A549 (cell line): ENCODE results near the gene CCDC47.

Source experiments
- CTCF ChIP-seq: fragments of >200 bp; sonication (Bioruptor Twin); formaldehyde crosslinking; IDR thresholded peaks from 3 replicates; pipeline ENCODE4 v1.5.1; 2016
- POLR2A ChIP-seq: IDR thresholded peaks from 2 replicates; pipeline ENCODE4 v1.6.1; 2012; ENCODE audit warnings: mild to moderate bottlenecking, low read length
- TF ChIP-seq, protein P1 (sequence below): IDR thresholded peaks from 2 replicates; pipeline ENCODE4 v1.6.1; 2012
- TF ChIP-seq, protein P2 (sequence below): fragments of 450-650 bp; IDR thresholded peaks from 2 replicates; pipeline ENCODE4 v1.6.1; 2014; ENCODE audit warnings: antibody characterized with exemption

GRCh38 chr17:63701868-63702720 lies 71.3 kb downstream of the CCDC47 start:
- TF ChIP-seq POLR2A, result no peak
- no peak for TF ChIP-seq CTCF
- TF ChIP-seq, protein P1, sequence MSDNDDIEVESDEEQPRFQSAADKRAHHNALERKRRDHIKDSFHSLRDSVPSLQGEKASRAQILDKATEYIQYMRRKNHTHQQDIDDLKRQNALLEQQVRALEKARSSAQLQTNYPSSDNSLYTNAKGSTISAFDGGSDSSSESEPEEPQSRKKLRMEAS, result no peak
- TF ChIP-seq, protein P2, sequence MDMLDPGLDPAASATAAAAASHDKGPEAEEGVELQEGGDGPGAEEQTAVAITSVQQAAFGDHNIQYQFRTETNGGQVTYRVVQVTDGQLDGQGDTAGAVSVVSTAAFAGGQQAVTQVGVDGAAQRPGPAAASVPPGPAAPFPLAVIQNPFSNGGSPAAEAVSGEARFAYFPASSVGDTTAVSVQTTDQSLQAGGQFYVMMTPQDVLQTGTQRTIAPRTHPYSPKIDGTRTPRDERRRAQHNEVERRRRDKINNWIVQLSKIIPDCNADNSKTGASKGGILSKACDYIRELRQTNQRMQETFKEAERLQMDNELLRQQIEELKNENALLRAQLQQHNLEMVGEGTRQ, result no peak
